Ovary (tissue), 3 donors: ENCODE results near the gene COL6A2.

Experiments used
- EP300 ChIP-seq: sonication (generic); formaldehyde crosslinking; IDR thresholded peaks from one replicate; pipeline ENCODE4 v1.6.1; 2017; ENCODE audit warnings: antibody characterized with exemption
- POLR2A ChIP-seq: fragments of 450-650 bp; IDR thresholded peaks from one replicate; pipeline ENCODE4 v1.6.1; 2017; ENCODE audit warnings: antibody characterized with exemption, mild to moderate bottlenecking, moderate library complexity
- TF ChIP-seq, protein P1 (sequence below), 3 donors: fragments of 450-650 bp in 2 of 3; fragments of 200-600 bp in 1 of 3; IDR thresholded peaks; one replicate each; pipeline versions ENCODE4 v1.5.1 to v1.8.0; 2016 to 2022; ENCODE audit warnings: antibody characterized with exemption in 3 of 3, mild to moderate bottlenecking in 1 of 3
- donor health status: DM: no; HTN: no; CAD: no.

DNA sequence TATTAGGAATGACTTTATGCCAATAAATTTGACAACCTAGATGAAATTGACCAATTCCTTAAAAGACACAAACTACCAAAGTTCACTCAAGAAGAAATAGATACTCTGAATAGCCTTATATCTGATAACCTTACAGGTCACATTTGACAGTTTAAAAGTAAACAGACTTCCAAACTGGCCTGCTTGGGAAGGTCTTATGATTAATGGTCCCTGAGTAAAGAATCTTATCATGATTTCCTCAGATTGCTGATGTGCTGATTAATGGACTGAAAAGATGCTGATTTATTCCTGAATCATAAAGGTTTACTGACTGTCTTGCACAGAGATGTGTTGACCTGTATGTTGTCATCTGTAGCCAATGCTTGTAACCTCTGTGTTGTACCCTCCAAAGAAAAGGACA is 67.2 kb downstream of the COL6A2 start:
- TF ChIP-seq, protein P1, sequence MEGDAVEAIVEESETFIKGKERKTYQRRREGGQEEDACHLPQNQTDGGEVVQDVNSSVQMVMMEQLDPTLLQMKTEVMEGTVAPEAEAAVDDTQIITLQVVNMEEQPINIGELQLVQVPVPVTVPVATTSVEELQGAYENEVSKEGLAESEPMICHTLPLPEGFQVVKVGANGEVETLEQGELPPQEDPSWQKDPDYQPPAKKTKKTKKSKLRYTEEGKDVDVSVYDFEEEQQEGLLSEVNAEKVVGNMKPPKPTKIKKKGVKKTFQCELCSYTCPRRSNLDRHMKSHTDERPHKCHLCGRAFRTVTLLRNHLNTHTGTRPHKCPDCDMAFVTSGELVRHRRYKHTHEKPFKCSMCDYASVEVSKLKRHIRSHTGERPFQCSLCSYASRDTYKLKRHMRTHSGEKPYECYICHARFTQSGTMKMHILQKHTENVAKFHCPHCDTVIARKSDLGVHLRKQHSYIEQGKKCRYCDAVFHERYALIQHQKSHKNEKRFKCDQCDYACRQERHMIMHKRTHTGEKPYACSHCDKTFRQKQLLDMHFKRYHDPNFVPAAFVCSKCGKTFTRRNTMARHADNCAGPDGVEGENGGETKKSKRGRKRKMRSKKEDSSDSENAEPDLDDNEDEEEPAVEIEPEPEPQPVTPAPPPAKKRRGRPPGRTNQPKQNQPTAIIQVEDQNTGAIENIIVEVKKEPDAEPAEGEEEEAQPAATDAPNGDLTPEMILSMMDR (IDR thresholded peaks at IDR 0.05): no peak
- TF ChIP-seq POLR2A: no peak
- no peak for TF ChIP-seq EP300
